ENCODE measurements around the gene POLH.

POLH gene

DNA sequence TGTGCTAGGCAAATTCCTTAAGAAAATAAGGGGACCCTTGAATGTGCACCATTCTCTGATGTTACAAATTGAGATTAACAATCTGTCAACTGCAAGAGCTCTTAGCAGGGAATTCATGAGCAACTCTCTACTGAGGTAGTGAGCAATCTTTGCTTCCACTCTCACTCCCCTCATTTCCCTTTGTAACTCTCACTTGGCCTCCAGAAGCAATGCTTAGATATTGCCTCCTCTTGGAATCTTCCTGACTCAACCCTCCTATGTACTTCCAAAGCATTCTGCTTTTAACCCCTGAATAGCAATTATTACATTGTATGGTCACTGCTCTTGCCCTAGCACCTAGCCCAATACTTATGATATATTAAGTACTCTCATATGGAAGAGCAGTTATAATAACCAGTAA, 16.7 kb upstream of the POLH start:
- H3K4me3 ChIP-seq (replicated peaks; ENCODE audit: low read depth, low read length), result no peak overlapping the region
- TF ChIP-seq, protein P1, sequence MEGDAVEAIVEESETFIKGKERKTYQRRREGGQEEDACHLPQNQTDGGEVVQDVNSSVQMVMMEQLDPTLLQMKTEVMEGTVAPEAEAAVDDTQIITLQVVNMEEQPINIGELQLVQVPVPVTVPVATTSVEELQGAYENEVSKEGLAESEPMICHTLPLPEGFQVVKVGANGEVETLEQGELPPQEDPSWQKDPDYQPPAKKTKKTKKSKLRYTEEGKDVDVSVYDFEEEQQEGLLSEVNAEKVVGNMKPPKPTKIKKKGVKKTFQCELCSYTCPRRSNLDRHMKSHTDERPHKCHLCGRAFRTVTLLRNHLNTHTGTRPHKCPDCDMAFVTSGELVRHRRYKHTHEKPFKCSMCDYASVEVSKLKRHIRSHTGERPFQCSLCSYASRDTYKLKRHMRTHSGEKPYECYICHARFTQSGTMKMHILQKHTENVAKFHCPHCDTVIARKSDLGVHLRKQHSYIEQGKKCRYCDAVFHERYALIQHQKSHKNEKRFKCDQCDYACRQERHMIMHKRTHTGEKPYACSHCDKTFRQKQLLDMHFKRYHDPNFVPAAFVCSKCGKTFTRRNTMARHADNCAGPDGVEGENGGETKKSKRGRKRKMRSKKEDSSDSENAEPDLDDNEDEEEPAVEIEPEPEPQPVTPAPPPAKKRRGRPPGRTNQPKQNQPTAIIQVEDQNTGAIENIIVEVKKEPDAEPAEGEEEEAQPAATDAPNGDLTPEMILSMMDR (IDR thresholded peaks at IDR 0.05; ENCODE audit: low read length, missing control alignments), result no peak
- DNase-seq (ENCODE audit: low read depth), result no peak

DNA sequence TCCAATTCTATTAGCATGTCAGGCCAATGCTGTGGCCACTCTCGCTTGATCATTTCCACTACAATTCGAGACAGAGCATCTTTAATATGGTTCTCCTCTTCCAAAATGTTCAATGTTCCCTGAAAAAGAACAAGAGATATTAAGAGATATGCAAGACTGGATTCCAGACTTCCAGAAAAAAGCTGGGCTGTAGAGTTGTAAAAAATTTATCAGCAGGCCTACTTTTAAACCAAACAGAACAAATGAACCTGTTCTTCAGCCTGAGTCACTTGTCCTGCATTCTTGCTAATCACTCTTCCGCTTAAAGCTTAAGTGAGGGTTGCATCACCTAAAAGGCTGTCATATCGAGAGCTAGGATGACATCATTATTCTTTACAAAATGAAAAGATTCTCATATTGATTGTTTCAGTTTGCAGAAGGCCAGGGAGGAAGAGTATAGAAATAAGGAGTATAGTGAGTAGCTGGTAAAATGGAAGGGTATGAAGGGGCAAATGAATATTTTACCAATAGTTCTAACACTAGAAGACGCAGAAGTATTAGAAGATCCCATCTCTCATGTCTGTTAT, 5.0 kb upstream of the POLH start:
- TF ChIP-seq, protein P1 (IDR thresholded peaks at IDR 0.05; ENCODE audit: low read length, missing control alignments), result no peak
- no peak overlapping the region for H3K4me3 ChIP-seq (replicated peaks; ENCODE audit: low read depth, low read length)
- DNase-seq (ENCODE audit: low read depth), result peak; percentile 27

DNA sequence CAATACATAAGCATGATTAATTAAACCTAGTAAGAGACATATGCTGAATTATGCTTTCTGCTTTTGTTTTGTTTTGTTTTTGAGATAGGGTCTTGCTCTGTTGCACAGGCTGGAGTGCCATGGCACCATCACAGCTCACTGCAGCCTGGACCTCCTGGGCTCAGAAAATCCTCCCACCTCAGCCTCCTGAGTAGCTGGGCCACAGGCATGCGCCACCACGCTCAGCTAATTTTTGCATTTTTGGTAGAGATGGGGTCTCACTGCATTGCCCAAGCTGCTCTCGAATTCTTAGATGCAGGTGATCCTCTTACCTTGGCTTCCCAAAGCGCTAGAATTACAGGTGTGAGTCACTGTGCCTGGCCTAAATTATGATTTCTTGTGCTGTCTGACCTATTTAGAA, 4.0 kb upstream of the POLH start:
- no peak overlapping the region for H3K4me3 ChIP-seq (replicated peaks; ENCODE audit: low read depth, low read length)
- DNase-seq (ENCODE audit: low read depth), result no peak

DNA sequence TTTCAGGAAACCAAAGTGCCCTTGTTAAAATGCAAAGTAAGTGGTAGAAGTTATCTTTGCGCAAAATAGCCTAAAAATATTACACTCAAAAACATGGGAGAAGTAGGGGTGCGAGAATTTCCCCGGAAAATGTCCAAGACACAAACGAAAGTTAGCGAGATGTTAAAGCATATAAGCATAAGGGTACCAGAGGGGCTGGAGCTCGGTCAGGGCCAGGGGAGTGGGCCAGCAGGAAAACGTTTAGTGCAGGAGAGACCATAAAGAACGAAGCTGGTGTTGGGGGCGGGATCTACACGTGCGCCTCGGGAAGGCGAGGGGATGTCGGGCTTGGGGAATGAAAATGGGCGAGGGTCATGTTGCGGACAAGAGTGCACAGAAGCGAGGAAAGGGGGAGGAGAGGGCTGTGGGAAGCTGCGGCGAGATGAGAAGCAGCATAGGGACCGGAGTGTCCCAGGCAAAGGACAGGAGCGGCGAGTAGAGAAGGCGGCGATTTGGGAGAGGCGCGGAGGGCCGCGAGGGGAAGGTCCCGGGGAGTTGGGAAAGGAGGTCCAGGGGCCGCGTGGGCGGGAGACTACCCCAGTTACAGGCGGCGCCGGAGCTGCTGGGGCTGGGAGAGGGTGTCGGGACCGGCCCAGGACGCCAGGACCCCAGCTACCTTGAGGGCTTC, 747 bp upstream of the POLH start:
- TF ChIP-seq, protein P1 (IDR thresholded peaks at IDR 0.05; ENCODE audit: low read length, missing control alignments), result no peak
- DNase-seq (ENCODE audit: low read depth), result peak; percentile 13
- peak overlapping the region; percentile 80 for H3K4me3 ChIP-seq (replicated peaks; ENCODE audit: low read depth, low read length)

More for the DNA sequence above, 4.0 kb upstream of the POLH start:
- TF ChIP-seq, protein P1 (IDR thresholded peaks at IDR 0.05; ENCODE audit: low read length, missing control alignments), result no peak

DNA sequence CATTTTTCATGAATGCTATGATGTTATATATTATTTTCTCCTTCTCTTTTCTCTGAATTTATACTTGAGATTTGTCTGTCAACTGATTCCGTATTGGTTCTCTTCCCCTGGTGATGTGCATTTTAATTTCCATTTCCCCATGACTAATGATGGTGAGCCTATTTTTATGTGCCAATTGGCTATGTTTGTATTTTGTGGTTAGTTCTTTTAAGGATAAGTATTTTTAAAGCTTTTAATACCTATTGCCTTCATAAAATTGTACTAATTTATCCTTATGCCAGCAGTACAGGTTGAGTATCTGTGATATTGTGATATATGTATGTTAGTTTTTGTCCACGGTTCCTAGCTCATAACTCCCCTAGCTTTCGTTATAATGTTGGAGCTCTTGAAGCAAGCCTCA, 2.8 kb downstream of the POLH start:
- H3K4me3 ChIP-seq (replicated peaks; ENCODE audit: low read depth, low read length), result no peak overlapping the region
- TF ChIP-seq, protein P1 (IDR thresholded peaks at IDR 0.05; ENCODE audit: low read length, missing control alignments), result no peak
- no peak for DNase-seq (ENCODE audit: low read depth)

DNA sequence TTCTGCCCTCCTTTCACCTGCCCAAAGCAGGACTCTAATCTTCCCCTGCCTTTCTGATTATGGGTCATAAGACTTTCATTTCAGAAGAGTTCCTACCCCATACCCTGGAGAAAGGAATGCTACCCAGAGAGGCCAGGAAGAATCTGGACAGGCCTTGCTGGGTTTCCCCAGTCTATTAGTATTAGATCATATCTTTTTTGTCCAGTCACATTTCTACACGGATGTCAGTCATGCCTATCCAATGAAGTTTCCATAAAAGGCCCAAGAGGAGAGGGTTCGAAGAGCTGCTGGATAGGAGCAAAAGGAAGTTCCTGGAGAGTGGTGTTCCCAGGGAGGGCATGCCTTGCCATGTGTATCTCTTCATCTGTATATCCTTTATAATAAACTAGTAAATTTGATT, 3.2 kb downstream of the POLH start:
- DNase-seq (ENCODE audit: low read depth), result no peak
- TF ChIP-seq, protein P1 (IDR thresholded peaks at IDR 0.05; ENCODE audit: low read length, missing control alignments), result no peak
- H3K4me3 ChIP-seq (replicated peaks; ENCODE audit: low read depth, low read length), result no peak overlapping the region

DNA sequence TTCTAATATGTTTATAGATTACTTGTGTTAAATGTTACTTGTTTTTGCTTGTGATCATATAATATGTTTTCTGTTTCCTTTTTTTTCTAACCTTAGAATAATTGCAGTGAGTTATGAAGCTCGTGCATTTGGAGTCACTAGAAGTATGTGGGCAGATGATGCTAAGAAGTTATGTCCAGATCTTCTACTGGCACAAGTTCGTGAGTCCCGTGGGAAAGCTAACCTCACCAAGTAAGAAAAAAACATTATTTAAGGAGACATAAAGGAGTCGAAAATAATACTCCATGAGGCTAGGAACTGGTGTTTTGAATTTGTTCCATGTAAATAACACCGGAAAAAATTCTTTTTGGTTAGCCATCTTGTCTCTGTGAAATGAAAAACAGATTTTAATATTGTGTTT, 6.9 kb downstream of the POLH start:
- H3K4me3 ChIP-seq (replicated peaks; ENCODE audit: low read depth, low read length), result no peak overlapping the region
- TF ChIP-seq, protein P1 (IDR thresholded peaks at IDR 0.05; ENCODE audit: low read length, missing control alignments), result no peak
- DNase-seq (ENCODE audit: low read depth), result no peak

Data from fibroblast of pulmonary artery (primary cell).